Neural cell (in vitro differentiated cells): ENCODE results near the gene CTF1. TPM values are rescaled to one million over a fixed set of nuclear protein-coding genes. Genes with fewer than 3 reads are reported as not detected.
"Not testable (repeated sequence)": the region's sequence is repeated elsewhere in the genome, so short reads cannot be mapped to it uniquely, and the experiment has no call there.

ENCODE experiments used
- H2AFZ ChIP-seq: fragments of 200-600, 300-800 bp; sonication (generic), shearing (Covaris generic); 2 replicates; pipeline ENCODE4 v1.6.0; 2014; ENCODE audit warnings: low read depth, mild to moderate bottlenecking, antibody characterized with exemption, low read length, moderate library complexity
- H3F3A ChIP-seq: fragments of 200-600 bp; shearing (Covaris generic); 2 replicates; pipeline ENCODE4 v1.6.1; 2016; ENCODE audit warnings: mild to moderate bottlenecking, moderate library complexity, mixed read lengths, antibody characterized with exemption, low read length; ENCODE audit not compliant: insufficient read depth, poor library complexity, severe bottlenecking
- H3K27ac ChIP-seq: fragments of 200-600, 300-800 bp; sonication (generic), shearing (Covaris generic); 2 replicates; pipeline ENCODE4 v1.5.1; 2014; ENCODE audit warnings: mild to moderate bottlenecking, low read length, moderate library complexity
- H3K27me3 ChIP-seq: fragments of 300-800, 200-600 bp; sonication (generic), shearing (Covaris generic); 2 replicates; pipeline ENCODE4 v1.6.0; 2014; ENCODE audit warnings: mild to moderate bottlenecking, low read depth, low read length, moderate library complexity; ENCODE audit not compliant: insufficient read depth
- H3K36me3 ChIP-seq: fragments of 300-800, 200-600 bp; sonication (generic), shearing (Covaris generic); 2 replicates; pipeline ENCODE4 v1.5.1; 2014; ENCODE audit warnings: mild to moderate bottlenecking, antibody characterized with exemption, low read length, moderate library complexity; ENCODE audit not compliant: insufficient read depth
- H3K4me2 ChIP-seq: fragments of 300-800, 200-600 bp; sonication (generic), shearing (Covaris generic); 2 replicates; pipeline ENCODE4 v1.6.0; 2014; ENCODE audit warnings: mild to moderate bottlenecking, low read length
- H3K4me3 ChIP-seq: fragments of 300-800, 200-600 bp; sonication (generic), shearing (Covaris generic); 2 replicates; pipeline ENCODE4 v1.5.1; 2014; ENCODE audit warnings: mild to moderate bottlenecking, low read length, moderate library complexity
- H3K79me2 ChIP-seq: fragments of 200-600 bp; shearing (Covaris generic); replicated peaks from 2 replicates; pipeline ENCODE4 v1.6.0; 2014; ENCODE audit warnings: mild to moderate bottlenecking, low read length, moderate library complexity; ENCODE audit not compliant: insufficient read depth
- H3K9ac ChIP-seq: fragments of 300-800, 200-600 bp; sonication (generic), shearing (Covaris generic); 2 replicates; pipeline ENCODE4 v1.6.1; 2016; ENCODE audit warnings: mild to moderate bottlenecking, low read length, mixed read lengths
- H3K9me2 ChIP-seq: fragments of 200-600 bp; shearing (Covaris generic); 2 replicates; pipeline ENCODE4 v1.6.1; 2016; ENCODE audit warnings: mild to moderate bottlenecking, low read length, mixed read lengths; ENCODE audit not compliant: insufficient read depth
- H3K9me3 ChIP-seq: fragments of 200-600, 300-800 bp; sonication (generic), shearing (Covaris generic); 2 replicates; pipeline ENCODE4 v1.6.1; 2016; ENCODE audit warnings: mild to moderate bottlenecking, mixed run types, low read length, moderate library complexity, mixed read lengths
- H4K20me1 ChIP-seq: fragments of 200-600 bp; shearing (Covaris generic); 2 replicates; pipeline ENCODE4 v1.6.1; 2016; ENCODE audit warnings: mild to moderate bottlenecking, mixed run types; ENCODE audit not compliant: insufficient read depth
- EP300 ChIP-seq: fragments of 450-650 bp; conservative IDR thresholded peaks from 2 replicates; pipeline ENCODE4 v1.6.1; 2014; ENCODE audit warnings: antibody characterized with exemption, mild to moderate bottlenecking, moderate library complexity; ENCODE audit not compliant: poor library complexity, severe bottlenecking
- EZH2 ChIP-seq: fragments of 200-600, 300-800 bp; shearing (Covaris generic), sonication (generic); IDR thresholded peaks from 2 replicates; pipeline ENCODE4 v1.6.1; 2014; ENCODE audit warnings: antibody characterized with exemption, low read length, borderline replicate concordance, mild to moderate bottlenecking; ENCODE audit not compliant: insufficient read depth, poor library complexity, severe bottlenecking
- MXI1 ChIP-seq: fragments of 450-650 bp; conservative IDR thresholded peaks from 2 replicates; pipeline ENCODE4 v1.6.1; 2014; ENCODE audit warnings: antibody characterized with exemption, mild to moderate bottlenecking; ENCODE audit not compliant: poor library complexity, severe bottlenecking
- POLR2AphosphoS5 ChIP-seq: IDR thresholded peaks from 2 replicates; pipeline ENCODE4 v1.6.1; 2012
- RAD21 ChIP-seq: fragments of 450-650 bp; conservative IDR thresholded peaks from 2 replicates; pipeline ENCODE4 v1.6.1; 2014; ENCODE audit warnings: antibody characterized with exemption, mild to moderate bottlenecking, moderate library complexity
- SMC3 ChIP-seq: fragments of 450-650 bp; conservative IDR thresholded peaks from 2 replicates; pipeline ENCODE4 v1.6.1; 2014; ENCODE audit warnings: antibody characterized with exemption, mild to moderate bottlenecking, moderate library complexity; ENCODE audit not compliant: poor library complexity
- TAF1 ChIP-seq: IDR thresholded peaks from 2 replicates; pipeline ENCODE4 v1.6.1; 2012; ENCODE audit warnings: low read depth
- polyA plus RNA-seq: library from polyadenylated mRNA; depleted of rRNA; stranded (reverse); fragments of >200 nt; gene quantifications from 2 replicates; pipeline ENCODE4 v1.2.3, GENCODE V29; 2014
- TF ChIP-seq, protein P1 (sequence below): fragments of 450-650 bp; IDR thresholded peaks from 2 replicates; pipeline ENCODE4 v1.5.1; 2014; ENCODE audit warnings: antibody characterized with exemption, mild to moderate bottlenecking, moderate library complexity; ENCODE audit not compliant: poor library complexity, severe bottlenecking
- TF ChIP-seq, protein P2 (sequence below): IDR thresholded peaks from 2 replicates; pipeline ENCODE4 v1.6.1; 2012; ENCODE audit warnings: borderline replicate concordance

The CTF1 gene
- polyA plus RNA-seq, 1 donor from 2014 or later = not detected

DNA sequence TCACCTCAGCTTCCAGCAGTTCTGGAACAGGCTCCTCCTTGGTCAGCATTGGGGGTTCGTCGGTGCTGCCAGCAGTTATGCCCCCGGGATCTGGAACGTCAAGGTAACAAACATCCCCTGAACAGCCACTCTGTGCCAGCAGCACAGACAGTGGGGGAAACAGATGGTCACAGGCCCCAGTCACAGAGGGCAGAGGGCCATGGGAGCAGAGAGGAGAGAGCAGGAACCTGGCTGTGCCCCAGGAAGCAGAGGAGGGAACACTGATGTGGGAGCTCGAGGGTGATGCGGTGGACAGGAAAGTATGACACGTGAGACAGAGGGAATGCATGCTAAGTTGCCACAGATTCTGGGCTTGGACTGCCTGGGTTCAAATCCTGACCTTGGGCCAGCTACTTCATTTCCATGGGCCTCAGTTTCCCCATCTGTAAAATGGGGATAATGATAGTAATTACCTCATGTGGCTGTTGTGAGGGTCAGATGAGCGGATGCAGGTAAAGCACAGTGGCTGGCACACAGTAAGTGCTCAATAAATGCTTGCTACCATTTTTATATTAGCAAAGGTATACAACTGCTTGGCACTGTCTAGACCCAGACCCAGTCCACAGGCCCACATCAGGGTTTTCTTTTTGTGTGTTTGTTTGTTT, 7.4 kb upstream of the CTF1 start:
- Histone ChIP-seq H3K4me3 (no peak overlapping the region), H2AFZ (no peak overlapping the region), H3K36me3 (peaks cover 6% of the 10 kb centered on the region), H3K9ac (no peak overlapping the region), H4K20me1 (no peaks in the 10 kb centered on the region), H3K4me2 (no peak overlapping the region), H3K27ac (no peak overlapping the region), H3K9me2 (no peaks in the 10 kb centered on the region), H3K9me3 (no peaks in the 10 kb centered on the region), H3K79me2 (peaks cover 4% of the 10 kb centered on the region), H3F3A (peaks cover 5% of the 10 kb centered on the region), H3K27me3 (no peaks in the 10 kb centered on the region)
- TF ChIP-seq EP300 = no peak
- no peak for TF ChIP-seq MXI1
- no peak for TF ChIP-seq RAD21
- no peak for TF ChIP-seq TAF1
- TF ChIP-seq, protein P1, sequence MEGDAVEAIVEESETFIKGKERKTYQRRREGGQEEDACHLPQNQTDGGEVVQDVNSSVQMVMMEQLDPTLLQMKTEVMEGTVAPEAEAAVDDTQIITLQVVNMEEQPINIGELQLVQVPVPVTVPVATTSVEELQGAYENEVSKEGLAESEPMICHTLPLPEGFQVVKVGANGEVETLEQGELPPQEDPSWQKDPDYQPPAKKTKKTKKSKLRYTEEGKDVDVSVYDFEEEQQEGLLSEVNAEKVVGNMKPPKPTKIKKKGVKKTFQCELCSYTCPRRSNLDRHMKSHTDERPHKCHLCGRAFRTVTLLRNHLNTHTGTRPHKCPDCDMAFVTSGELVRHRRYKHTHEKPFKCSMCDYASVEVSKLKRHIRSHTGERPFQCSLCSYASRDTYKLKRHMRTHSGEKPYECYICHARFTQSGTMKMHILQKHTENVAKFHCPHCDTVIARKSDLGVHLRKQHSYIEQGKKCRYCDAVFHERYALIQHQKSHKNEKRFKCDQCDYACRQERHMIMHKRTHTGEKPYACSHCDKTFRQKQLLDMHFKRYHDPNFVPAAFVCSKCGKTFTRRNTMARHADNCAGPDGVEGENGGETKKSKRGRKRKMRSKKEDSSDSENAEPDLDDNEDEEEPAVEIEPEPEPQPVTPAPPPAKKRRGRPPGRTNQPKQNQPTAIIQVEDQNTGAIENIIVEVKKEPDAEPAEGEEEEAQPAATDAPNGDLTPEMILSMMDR = no peak
- no peak for TF ChIP-seq EZH2
- no peak for TF ChIP-seq POLR2AphosphoS5
- no peak for TF ChIP-seq SMC3
- TF ChIP-seq, protein P2, sequence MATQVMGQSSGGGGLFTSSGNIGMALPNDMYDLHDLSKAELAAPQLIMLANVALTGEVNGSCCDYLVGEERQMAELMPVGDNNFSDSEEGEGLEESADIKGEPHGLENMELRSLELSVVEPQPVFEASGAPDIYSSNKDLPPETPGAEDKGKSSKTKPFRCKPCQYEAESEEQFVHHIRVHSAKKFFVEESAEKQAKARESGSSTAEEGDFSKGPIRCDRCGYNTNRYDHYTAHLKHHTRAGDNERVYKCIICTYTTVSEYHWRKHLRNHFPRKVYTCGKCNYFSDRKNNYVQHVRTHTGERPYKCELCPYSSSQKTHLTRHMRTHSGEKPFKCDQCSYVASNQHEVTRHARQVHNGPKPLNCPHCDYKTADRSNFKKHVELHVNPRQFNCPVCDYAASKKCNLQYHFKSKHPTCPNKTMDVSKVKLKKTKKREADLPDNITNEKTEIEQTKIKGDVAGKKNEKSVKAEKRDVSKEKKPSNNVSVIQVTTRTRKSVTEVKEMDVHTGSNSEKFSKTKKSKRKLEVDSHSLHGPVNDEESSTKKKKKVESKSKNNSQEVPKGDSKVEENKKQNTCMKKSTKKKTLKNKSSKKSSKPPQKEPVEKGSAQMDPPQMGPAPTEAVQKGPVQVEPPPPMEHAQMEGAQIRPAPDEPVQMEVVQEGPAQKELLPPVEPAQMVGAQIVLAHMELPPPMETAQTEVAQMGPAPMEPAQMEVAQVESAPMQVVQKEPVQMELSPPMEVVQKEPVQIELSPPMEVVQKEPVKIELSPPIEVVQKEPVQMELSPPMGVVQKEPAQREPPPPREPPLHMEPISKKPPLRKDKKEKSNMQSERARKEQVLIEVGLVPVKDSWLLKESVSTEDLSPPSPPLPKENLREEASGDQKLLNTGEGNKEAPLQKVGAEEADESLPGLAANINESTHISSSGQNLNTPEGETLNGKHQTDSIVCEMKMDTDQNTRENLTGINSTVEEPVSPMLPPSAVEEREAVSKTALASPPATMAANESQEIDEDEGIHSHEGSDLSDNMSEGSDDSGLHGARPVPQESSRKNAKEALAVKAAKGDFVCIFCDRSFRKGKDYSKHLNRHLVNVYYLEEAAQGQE = no peak

DNA sequence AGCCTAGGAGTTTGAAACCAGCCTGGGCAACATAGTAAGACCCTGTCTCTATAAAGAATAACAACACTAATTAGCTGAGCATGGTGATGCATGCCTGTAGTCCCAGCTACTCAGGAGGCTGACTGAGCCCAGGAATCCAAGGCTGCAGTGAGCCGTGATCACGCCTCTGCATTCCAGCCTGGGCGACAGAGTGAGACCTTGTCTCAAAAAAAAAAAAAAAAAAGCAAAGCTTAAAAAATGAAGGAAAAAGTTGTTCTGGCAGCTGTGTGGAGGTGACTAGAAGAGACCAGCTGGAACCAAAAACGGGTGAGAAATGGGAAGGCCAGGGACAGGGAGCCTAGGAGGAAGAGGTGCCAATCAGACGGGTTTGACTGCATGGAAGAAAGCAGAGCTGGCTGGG, 6.7 kb upstream of the CTF1 start:
- Histone ChIP-seq H3K79me2 (peaks cover 4% of the 10 kb centered on the region), H4K20me1 (no peaks in the 10 kb centered on the region), H3K36me3 (peaks cover 6% of the 10 kb centered on the region), H2AFZ (no peak overlapping the region), H3K9ac (no peak overlapping the region), H3K4me3 (no peak overlapping the region), H3K27me3 (no peaks in the 10 kb centered on the region), H3K9me2 (no peaks in the 10 kb centered on the region), H3K9me3 (no peaks in the 10 kb centered on the region), H3K4me2 (no peak overlapping the region), H3K27ac (no peak overlapping the region), H3F3A (peaks cover 5% of the 10 kb centered on the region)
- TF ChIP-seq, protein P2 = no peak

DNA sequence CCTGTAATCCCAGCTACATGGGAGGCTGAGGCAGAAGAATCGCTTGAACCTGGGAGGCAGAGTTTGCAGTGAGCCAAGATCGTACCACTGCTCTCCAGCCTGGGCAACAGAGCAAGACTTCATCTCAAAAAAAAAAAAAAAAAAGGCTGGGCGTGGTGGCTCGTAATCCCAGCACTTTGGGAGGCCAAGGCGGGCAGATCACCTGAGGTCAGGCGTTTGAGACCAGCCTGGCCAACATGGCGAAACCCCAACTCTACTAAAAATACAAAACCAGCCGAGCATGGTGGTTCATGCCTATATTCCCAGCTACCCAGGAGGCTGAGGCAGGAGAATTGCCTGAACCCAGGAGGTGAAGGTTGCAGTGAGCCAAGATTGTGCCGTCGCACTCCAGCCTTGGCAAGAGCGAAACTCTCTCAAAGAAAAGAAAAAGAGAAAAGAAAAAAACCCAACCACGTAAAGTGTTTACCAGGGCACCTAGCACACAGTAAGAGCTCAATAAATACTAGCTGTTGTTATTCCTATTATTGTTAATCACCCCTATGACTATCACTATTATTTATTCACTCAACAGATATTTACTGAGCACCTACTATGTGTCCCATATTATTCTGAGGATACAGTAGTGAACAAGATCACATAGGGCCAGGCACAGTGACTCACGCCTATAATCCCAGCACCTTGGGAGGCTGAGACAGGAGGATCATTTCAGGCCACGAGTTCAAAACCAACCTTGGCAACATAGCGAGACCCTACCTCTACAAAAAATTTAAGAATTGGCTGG, 5.2 kb upstream of the CTF1 start:
- not testable (repeated sequence) for H3K4me3 ChIP-seq, H3K36me3 ChIP-seq, H3F3A ChIP-seq, H3K9me3 ChIP-seq, H4K20me1 ChIP-seq, H3K4me2 ChIP-seq, H2AFZ ChIP-seq, H3K79me2 ChIP-seq, H3K27ac ChIP-seq, H3K9me2 ChIP-seq, H3K27me3 ChIP-seq, H3K9ac ChIP-seq
